ENCODE results near the gene RAB31. TPM values are rescaled to one million over a fixed set of nuclear protein-coding genes. Genes with fewer than 3 reads are reported as not detected.

RAB31 gene
- total RNA-seq, 1 donor from 2014 or later = 37.5 TPM

DNA sequence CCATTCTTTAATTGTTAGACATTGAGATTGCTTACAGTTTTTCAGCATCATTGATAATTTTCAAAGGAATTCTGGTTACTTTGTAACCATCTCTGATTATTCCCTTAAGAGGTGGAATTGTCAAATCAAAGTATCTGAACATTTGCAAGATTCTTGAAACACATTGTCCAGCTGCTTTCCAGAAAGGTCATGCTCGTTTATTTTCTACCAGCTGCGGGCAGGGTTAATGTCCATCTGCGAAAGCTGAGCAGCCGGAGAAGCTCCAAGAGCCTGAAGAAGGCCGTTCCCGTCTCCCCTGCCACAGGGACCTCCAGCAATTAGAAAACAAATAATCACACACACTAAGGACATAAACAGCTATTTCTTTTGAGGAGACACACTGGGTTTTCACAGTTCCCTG is 101.6 kb downstream of the RAB31 start:
- DNase-seq (ENCODE audit: low spot score in 2 of 2) (no peak), FAIRE-seq (no peak)

DNA sequence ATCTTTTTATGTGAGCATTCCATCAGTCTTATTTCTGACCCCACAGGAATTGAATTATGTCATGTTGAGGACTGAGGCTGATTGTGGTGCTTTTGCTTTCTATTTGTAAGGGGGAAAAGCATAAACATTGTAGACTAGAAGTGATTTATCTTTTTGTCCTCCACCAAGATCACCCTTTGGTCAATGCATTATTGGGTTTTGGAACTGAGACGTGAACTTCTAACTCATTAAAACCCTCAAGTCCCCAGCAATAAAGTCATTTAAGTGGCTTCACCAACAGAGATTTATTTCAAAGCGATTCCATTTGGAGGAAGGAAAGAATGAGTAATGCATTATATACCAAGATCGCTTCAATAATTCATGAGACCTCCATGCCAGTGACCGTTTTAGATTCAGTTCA is 102.2 kb downstream of the RAB31 start:
- FAIRE-seq = no peak
- DNase-seq (ENCODE audit: low spot score in 2 of 2) = no peak

DNA sequence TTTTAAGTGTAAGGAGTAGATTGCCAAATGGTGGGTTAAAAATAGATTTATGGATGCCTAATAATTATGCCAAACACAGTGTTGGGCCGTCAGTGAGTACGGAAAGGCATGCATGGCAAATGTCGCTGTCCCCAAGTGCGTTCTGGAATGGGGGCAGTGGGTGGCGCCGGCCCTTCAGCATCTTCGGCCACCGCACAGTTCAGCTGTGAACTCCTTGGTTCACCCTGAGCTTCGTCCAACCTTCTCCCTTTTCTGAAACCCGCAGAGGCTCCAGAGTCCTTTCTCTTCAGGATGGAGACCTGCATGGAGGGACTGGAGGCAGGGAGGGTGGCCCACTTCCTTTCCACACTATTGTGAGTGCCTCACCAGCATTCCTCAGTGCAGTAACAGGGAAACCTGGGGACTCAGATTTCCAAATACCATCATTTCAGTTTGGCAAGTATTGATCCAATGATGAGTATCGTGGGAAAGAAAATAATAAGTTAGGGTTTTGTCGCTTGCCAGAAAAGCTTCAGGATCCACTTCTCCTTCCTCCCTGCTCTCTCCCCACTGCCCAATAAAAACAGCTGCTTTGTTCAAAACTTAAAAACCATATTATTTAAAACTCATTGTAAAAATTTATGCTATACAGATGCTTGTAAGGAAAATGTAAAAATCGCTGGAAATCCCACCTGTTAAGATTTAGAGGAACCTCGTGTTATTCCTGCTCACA is 103.0 kb downstream of the RAB31 start:
- FAIRE-seq (no peak), DNase-seq (ENCODE audit: low spot score in 2 of 2) (no peak)

DNA sequence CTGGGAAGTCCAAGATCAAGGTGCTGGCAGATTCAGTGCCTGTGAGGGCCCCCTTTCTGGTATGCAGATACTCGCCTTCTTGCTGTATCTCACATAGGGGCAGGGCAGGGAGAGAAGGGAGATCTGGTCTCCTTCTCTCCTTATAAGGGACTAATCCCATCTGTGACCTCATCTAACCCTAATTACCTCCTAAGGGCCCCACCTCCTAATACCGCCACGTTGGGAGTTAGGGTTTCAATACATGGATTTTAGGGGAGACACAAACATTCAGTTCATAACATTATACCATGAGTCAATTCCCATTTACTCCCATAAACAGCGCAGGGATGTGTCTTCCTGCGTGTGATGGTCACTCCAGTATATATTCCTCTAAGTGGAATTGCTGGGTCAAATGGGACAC is 103.9 kb downstream of the RAB31 start:
- FAIRE-seq = no peak
- no peak for DNase-seq (ENCODE audit: low spot score in 2 of 2)

GRCh38 chr18:9814431-9814830 is 106.3 kb downstream of the RAB31 start:
- FAIRE-seq = no peak
- no peak for DNase-seq (ENCODE audit: low spot score in 2 of 2)

GRCh38 chr18:9817286-9817685 is 109.2 kb downstream of the RAB31 start:
- FAIRE-seq = no peak
- DNase-seq (ENCODE audit: low spot score in 2 of 2) = no peak

- no peak for FAIRE-seq
Measured at GRCh38 chr18:9817725-9818422, 109.8 kb downstream of the RAB31 start.

GRCh38 chr18:9818423-9818734 is 110.3 kb downstream of the RAB31 start:
- DNase-seq (ENCODE audit: low spot score in 2 of 2) (no peak), FAIRE-seq (no peak)

More at GRCh38 chr18:9817725-9818422, 109.8 kb downstream of the RAB31 start:
- no peak for DNase-seq (ENCODE audit: low spot score in 2 of 2)

GRCh38 chr18:9820127-9820526 is 112.0 kb downstream of the RAB31 start:
- no peak for FAIRE-seq
- DNase-seq (ENCODE audit: low spot score in 2 of 2) = no peak

DNA sequence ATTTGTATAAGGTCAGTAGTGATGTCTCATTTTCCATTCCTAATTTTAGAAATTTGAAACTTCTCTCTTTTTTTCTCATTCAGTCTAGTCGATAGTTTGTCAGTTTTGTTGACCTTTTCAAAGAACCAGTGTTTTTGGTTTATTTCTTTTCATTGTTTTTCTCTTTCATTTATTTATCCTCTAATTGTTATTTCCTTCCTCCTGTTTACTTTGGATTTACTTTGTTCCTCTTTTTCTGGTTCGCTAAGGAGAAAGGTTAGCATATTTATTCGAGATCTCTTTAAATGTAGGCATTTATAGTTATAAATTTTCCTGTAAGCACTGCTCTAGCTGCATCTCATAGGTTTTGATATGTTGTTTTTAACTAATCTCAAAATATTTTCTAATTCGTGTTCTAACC is 112.6 kb downstream of the RAB31 start:
- DNase-seq (ENCODE audit: low spot score in 2 of 2) = no peak
- FAIRE-seq = no peak

- DNase-seq (ENCODE audit: low spot score in 2 of 2) (no peak), FAIRE-seq (no peak)
Measured at GRCh38 chr18:9822587-9823185, 114.6 kb downstream of the RAB31 start.

DNA sequence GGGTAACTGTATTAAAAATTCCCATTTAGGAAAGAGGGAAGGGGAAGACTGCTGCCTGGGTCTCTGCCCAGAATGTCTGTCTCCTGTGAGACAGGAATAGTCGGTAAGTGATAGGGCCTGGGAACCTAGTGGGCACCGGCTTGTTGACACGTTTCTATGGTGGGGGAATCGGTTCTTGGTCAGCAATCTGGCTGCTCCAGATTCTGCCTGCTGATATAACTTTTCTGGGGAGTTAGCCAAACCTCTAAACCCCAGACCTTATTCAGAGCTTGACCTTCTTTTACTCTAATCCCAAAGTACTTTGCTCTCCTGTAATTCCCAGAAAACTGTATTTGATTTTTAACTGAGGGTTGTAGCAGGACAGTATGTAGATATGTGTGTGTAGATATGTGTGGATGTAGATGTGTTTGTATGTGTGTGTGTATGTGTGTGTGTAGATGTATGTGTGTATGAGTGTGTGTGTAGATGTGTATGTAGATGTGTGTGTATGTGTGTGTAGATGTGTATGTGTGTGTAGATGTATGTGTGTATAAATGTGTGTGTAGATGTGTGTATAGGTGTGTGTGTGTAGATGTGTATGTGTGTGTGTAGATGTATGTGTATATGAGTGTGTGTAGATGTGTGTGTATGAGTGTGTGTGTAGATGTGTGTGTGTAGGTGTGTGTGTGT is 115.8 kb downstream of the RAB31 start:
- DNase-seq (ENCODE audit: low spot score in 2 of 2) = no peak
- FAIRE-seq = no peak

DNA sequence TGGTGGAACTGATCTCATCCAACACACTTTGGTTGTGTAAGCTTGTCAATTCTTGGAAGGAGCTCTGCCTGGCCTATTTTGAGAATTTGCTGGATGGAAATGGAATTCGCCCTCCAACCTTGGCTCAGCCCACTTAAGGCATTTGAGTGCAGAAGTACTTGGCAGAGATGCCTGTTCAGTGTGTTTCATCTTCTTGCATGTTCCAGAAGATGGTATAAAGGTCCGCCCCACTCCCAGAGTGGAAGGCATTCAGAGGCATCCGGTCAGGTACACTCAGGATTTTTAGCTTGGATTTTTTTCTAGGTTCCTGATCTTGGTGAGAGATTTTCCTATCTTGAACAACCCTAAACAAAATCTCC is 116.4 kb downstream of the RAB31 start:
- FAIRE-seq (no peak), DNase-seq (ENCODE audit: low spot score in 2 of 2) (no peak)

DNA sequence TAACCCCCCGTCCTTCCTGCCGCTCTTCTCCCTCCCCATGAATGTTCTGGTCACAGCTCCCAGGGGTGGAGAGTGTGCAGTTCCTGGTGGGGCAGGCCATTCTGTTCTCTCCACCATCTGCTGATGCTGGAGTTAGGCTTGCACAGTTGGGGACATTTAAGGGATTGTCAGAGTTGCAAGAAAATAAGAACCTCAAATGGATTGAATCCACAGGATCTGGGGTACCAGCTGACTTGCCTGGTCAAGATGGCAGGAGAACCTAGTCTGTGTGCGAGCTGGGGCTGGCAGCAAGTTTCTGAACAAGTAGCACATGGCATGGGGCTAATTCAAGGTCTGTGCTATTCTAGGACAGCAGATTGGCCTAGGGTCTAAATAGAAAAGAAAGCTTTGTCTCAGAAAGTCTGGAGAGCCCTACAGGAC is 116.9 kb downstream of the RAB31 start:
- DNase-seq (ENCODE audit: low spot score in 2 of 2) (no peak), FAIRE-seq (no peak)

DNA sequence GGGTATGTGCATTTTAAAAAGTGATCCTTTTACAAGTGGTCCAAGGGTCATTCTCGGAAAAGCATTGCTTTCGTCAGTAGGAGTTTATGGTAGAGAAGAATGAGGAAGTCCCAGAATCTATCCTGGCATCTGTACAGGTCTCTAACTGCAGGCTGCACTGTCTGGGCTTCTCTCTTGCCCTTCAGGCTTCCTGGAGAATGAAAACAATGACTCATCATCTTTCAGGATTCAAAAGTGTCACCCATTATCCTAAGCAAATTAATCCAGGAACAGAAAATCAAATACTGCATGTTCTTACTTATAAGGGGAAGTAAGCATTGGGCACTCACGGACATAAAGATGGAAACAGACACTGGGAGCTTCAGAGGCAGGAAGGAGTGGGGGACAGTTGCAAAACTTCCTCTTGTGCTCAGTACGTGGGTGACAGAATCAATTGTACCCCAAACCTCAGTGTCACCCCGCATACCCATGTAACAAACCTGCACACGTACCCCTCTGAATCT is 117.5 kb downstream of the RAB31 start:
- FAIRE-seq = no peak
- no peak for DNase-seq (ENCODE audit: low spot score in 2 of 2)

- FAIRE-seq = no peak
- no peak for DNase-seq (ENCODE audit: low spot score in 2 of 2)
Measured at GRCh38 chr18:9826685-9827084, 118.6 kb downstream of the RAB31 start.

DNA sequence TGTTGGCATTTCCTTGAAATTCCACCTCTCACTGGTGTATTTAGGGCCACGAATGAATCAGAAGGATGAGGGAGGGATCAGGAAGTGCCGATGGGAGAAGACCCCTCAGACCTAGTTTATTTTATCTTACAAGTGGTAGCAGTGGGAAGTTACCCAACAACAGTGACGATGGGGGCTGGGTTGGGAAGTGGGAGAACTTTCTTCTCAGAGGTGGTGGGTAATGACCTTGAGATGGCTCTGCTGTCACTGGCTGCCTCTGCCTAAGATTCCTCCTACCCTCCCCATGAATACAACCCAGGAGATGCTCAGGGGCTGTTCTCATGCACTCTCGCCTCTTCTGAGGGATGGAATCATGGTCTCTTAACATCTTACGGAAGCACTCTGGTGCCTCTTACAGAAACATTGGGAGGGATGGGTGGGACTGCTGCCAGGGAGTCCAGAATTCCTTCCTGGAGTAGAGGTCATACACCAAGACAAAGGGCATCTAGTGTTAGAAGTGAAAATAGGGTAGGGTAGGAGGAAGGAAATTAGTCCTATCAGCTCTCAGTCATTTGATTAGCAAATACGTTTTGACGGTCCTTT is 119.2 kb downstream of the RAB31 start:
- DNase-seq (ENCODE audit: low spot score in 2 of 2) = no peak

DNA sequence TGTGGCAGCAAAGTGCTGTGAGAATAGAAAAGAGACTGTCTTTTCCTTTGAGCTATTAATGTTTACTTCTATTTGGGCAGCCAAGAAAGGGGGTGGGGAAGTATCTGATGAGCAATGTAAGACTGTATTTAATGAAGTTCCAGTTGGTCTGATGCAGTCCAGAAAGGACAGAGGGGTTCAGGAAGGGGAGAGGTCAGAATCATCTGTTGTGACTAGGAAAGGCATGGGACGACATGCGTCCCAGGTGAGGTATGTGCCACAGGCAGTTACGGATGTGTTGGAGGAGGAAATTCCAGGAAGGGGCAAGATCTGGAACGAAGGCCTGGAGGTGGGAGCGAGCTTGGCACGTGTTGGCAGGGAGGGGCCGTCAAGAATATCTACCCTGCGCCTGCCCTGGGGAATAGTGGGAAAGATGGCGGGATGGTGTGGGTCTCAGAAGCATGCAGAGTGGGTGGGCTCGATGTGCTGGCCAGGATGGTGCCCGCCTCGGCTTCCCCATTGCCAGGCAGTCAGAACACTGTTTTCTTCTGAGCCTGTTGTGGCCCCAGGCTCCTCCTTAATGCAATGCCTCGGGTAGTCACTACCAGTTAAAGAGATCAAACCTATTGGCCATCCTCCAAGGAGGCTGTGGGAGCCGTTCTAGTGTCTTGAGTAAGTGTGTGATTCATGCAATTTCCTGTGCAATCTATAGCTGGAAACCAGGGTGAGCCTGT is 119.8 kb downstream of the RAB31 start:
- FAIRE-seq = no peak

More for the DNA sequence above, 119.2 kb downstream of the RAB31 start:
- FAIRE-seq = no peak

DNA sequence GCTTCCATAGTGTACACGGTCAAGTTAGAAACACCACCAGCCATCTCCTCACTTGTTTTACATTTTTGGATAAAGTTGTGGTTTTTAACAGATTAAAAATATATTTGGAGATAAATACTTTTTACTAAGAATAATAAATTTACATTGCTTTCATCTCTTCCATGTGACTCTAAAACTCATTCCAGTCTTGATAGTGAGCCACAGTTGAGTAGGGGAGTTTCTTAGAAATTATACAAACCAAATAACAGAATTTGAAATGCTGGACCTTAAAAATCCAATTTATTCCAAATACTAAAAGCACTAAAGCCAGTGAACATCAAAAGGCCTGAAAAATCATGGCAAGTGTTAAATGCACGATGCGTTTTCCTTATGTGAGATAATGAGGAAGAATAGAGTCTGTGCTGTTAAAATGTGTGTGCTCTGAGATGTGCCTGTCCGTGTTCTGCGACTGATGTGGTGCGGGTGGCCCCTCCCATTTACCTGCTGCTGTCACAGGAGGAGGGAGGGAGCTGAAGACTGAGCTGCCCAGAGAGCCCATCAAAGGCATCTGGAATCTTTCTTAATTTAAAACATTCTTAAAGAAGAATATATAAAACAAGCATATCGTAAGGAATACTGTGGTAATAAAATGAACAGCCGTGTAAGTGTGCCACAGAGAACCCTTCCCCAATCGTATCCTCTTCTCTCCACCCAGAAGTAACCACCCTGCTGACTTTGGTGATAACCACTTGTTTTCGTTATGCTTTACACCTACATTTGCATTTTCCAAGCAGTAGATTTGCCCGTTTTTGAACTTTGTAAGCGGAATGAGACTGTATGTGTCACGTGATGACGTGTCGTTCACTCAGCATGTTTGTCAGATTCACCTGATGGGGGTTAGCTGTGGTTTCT is 120.7 kb downstream of the RAB31 start:
- no peak for FAIRE-seq
- DNase-seq (ENCODE audit: low spot score in 2 of 2) = no peak

More for the DNA sequence above, 119.8 kb downstream of the RAB31 start:
- no peak for DNase-seq (ENCODE audit: low spot score in 2 of 2)
